ENCODE measurements around the gene NPAS3.

NPAS3 gene

DNA sequence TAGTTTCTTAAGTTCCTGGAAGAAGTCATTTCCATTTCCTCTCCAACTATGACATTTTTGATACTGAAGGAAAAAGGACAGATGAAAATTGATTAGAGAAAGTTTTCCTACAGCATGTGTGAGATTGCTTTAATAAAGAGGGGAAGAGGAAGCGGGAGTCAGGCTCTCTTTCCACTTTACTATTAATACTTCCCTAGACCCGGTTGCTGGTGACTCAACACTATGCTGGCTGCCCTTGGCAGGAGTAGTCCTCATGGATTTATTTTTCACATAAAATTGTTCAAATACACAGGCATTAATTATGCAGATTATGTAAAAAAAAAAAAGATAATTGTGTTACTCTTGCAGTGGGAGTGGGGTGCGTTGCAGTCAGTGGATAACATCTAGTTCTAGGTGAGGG, 718.8 kb downstream of the NPAS3 start:
- no peak for DNase-seq

DNA sequence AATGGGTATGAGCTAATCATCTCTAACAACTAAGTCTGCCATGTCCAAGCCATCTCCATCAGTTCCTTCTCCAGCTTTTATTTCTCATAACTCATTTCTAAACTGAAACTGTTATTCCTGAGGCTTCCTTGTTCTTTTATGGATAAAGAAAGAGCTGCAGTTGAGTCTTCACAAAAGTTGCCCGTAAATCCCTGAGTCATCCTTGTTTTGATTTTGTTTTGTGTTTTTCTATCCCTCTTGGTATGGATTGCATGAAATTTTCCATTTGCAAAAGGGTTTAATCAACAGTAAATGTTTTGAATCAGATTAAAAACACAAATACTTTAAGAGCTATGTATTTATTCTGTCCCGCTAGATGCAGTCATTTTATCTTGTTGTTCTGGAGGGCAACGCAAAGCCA, 721.6 kb downstream of the NPAS3 start:
- DNase-seq: no peak

DNA sequence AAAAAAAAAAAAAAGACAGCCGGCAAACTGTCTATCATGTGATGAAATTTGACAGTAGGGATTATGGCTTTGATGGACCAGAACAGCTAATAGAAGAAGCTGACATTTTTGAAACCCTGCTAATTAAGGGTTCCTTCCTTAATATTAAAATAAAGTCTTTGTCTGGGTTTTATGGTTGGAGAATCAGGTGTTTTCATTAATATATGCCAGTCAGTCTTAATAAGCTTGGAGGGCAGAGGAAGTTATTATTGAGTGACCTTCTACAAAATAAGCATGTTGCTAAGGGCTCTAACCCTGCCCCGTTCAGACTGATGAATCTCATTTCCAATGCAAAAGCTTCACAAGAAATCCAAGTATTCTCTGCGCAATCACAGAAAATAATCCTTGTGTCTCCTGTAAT, 722.4 kb downstream of the NPAS3 start:
- no peak for DNase-seq

DNA sequence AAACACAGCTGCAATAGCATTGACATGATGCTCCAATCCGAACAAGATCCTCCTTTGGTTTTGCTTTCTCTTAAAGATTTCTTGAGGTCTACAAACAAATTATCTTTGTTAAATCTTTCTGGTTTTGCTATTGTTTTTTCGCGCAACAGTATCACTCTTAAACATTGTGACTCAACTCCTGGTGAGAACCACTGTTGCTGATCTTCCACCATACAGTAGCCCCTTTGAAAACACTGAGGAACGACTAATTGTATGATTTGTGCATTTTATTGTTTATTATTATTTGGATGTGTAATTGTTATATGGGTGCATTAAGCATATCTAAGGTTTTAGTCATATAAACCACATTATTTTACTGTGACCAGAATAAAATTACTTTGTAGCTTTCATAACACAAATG, 729.4 kb downstream of the NPAS3 start:
- no peak for DNase-seq

DNA sequence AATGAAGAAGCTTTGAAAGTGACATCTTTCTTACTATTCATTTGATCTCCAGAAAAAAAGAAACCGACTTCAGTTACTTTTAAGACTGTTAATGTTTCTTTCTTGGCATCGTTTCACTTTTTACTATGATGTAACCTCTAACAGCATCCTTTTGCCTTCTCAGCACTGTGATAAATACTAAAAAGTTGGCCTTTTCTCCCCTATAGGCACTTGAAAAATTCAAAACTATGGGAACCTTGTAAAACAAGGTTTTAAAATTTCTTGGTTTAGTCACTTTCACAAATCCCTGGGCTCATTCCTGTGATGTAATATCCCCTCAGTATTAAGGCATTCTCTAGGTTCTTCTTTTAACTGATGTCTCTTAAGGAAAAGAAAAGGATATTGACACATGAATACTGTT, 730.4 kb downstream of the NPAS3 start:
- no peak for DNase-seq

DNA sequence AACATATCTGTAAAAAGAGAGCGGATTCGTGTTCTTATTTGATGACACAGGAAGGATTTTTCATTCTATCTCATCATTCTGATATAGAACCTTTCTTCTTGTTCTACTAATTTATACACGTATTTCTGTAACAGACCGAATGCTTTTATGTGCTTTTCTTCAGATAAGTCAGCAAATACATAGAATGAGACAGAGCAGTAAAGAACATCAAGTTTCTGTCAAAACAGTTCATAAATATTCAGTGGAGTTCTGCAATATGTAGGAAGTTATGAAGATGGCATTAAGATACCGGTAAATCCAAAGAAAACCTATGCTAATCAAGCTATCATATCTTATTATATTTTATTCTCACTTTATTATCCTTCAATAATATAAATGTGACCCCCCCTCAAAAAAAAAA, 731.6 kb downstream of the NPAS3 start:
- DNase-seq: no peak

DNA sequence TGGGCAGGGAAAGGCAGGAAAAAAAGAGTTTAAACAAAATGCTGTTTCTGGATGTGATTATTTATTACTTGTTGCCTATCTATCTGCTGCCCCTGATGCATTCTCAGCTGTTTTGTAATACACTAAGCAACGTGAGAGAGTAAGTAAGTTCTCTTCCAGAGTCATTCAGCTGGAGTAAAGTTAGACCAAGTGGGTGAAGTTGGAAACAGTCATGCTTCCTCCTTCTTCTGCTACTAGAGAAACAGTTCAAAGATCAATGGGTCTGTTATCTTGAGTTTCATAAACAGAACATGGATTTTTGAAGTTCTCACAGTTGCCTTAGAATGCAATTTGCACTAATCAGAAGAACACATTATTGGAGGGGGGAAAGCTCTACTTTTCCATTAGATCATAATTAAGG, 732.9 kb downstream of the NPAS3 start:
- no peak for DNase-seq

DNA sequence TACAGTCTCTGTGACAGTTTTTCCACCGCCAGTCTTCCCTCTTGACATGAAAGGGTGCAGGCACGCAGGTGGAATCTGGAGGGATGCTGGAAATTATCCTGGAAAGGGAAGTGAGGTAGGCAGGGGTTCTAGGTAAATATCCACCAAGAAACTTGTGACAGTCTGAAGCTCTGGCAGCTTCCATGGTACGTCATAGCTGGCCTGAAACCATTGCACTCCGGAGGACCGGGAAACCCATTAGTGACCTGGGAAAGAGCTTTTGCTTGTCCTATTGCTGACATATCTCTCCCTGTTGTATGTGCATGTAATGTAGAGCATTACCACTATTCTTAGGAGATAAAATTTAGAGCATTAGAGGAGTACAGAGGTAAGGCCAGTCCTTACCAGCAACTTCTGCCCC, 736.2 kb downstream of the NPAS3 start:
- DNase-seq: no peak

DNA sequence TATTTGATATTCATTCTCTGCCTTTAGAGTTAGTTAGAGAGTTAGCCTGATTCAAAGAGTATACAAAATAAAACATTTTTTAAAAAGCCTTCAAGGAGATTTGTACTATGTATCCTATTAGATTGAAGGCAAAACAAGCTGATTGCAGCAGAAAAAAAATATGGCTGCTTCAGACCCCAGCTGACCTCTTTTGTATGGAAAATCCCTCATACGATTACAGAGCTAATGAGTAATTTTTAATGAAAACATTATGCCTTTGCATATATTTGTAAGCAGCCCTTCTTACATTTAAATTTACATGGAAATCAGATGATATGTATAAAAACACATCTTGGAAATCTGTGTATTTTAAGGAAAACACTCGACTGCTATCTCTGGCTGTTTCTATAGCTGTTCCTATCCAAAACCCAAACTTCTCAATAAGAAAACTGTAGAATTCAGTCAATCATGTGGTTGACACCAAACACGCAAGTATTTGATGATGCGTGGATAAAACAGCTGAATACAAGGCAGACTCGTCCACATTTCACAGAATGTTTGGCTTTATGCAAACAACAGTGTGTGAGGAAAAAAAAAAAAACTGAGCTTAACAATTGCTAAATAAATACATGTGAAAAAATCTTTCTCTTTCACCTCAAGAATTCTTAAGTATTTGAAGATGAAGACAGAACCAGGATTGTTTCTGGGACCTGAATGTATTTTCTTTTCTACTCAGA, 736.9 kb downstream of the NPAS3 start:
- no peak for DNase-seq

DNA sequence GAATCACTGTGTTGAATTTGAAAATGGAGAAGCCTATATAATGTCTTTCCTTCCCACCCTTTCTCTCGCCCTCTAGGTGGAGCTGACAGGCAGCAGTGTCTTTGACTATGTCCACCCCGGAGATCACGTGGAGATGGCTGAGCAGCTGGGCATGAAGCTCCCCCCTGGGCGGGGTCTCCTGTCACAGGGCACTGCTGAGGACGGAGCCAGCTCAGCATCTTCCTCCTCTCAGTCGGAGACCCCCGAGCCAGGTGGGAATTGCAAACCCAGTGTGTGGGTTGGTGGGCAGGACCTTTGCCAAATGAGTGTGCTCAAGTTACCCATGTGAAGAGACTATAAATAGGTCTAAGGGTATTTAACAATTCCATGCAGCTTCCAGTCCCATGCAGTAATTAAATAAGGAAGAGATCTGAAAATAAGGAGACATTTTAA, 737.5 kb downstream of the NPAS3 start:
- DNase-seq: no peak

DNA sequence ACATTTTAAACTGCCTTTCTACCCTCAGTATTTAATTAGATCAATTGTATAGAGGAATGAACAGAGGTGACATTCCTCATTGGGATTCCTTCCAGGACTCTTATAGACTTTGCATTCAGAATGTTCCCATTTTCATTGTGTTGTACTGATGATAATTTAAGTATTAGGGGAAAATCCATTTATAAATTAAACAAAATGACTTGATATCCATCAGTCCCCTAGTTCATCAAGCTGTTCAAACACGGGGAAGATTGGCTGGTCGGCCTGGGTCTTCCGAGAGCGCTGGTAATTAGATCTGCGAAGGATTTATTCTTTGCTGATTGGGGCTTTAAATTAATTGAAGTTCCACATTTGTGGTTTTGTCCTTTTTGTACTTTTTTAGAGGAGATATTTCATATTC, 738.2 kb downstream of the NPAS3 start:
- DNase-seq: no peak

DNA sequence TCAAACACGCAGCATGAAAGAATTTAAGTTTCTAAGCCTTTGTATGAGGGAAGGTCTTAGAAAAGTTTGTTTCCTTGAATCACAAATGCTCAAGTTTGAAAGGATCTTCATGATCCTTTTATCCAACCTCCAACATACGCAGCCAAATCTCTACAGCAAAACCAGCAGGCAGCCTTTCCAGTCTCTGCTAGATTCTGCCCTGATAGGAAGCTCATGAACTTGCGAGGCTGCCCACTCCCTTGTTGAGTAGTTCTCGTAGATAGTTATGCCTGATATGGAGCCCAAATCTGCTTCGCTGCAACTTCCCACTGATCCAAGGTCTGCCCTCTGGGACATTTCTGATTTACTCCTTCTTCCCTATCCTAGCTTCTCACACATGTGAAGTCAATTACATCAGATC, 739.3 kb downstream of the NPAS3 start:
- no peak for DNase-seq

DNA sequence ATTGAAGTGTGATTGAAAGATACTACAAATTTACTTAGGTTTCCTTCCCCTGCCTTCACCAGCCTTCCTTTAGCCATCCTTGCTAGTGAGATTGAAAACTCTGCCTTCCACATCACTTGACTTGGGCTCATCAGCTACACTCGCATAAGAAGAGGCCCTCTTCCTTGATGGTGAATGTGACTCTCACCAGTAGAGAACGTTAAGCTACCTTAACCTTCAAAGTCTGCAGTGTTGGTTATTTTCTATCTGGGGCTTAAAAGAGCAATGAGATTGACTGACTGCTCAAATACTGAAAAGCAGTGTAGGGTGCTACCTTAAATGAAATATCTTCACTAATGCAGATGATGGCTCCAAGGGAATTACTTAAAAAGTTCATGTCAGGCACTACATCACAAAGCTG, 740.3 kb downstream of the NPAS3 start:
- no peak for DNase-seq

DNA sequence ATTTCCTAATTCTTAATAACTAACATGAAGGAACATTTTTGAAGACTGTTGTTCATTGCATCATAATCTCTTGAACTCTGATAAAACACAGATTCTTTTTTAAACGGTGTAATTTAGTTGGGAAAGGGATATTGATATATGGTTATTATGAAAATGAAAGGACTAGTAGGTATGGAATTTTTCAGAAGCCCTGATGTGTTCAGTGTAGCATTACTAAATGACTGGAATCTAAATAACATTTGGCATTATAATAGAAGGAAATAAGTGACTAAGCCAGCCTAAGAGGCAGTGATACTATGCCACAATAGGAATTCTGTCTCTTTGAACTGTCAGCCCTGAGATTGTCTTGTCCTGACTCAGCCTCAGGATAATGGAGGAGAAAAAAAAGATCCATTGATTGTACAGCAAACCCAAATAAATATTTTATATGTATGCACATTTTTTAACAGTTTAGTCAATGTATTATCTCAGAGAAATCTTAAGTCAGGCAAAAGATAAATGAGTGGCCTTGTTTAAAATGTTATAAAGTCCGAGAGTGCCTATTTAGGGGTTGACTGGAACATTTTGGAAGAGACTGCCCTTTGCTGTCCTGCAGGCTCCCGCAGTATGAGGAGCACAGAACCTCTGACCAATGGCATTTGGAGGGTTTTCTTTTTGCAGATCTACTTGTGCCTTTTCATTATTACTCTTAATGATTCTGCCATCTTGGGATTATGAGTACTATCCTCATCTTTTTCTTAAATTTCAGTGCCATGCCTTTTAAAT, 741.0 kb downstream of the NPAS3 start:
- no peak for DNase-seq

DNA sequence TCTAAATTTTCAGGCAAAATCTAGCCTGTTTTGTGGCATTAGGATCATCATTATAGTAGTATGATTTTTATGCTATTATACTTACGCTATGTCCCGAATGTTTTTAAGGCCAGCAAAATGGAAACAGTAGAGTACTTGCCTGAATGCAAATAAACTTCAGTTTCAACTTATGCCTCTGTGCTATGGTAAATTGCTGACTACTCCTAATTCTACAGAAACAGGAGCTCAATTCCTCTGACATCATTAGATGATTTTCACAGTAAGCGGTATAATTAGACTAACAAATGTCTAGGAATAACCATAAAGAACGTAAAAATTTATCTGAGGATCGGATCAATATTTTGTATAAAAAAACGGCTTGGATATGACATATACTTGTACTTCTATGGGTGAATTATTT, 742.2 kb downstream of the NPAS3 start:
- no peak for DNase-seq

DNA sequence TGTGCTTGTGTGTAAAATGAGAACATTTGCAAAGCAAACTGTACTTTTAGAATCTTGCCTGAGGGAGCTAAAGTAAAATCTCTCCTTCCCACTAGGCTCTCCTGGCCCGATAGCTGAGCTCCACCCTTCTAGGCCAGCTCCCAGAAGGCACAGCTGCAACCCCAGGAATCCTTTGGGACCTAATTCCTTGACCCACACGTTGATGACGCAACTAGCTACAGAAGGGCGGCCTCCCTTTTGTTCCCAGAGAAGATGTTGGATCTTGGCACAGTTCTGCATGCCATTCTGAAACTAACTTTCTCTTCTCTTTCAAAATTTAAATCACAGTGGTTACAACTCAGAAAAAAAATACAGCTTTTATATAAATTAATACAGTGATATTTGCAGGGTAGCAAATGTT, 744.1 kb downstream of the NPAS3 start:
- no peak for DNase-seq

DNA sequence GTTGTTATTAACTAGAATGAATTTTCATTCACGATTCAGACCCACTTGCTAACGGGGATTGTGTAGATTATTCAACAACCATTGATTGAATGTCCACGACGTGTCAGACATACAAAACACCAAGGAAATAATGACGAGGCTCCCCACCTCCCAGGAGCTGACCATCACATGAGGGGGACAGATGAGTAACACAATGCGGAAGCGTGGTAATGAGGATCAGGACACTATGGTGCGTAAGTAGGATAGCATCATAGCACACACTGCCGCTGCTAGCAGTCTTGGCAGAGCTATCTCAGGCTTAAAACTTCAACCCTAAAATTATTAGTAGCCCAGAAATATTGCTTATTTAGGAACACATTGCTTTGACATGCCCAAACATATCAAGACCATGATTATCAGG, 746.3 kb downstream of the NPAS3 start:
- no peak for DNase-seq

DNA sequence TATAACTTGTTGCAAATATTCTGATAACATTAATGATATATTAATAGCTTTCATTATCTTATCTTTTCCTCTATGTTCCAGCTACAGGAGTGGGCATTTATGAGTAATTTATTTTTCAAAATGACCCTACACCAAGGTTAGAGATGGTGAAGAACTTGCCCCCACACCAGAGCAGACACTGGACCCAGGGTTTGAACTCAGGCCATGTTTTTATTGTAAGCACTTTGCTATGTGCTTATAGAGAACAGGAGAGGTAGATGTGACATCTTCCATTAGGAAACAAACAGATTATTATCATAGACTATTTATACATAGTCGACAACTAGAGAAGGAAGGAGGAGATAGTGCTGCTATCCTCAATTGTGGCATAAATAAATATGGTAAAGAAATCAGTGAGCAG, 747.0 kb downstream of the NPAS3 start:
- no peak for DNase-seq

DNA sequence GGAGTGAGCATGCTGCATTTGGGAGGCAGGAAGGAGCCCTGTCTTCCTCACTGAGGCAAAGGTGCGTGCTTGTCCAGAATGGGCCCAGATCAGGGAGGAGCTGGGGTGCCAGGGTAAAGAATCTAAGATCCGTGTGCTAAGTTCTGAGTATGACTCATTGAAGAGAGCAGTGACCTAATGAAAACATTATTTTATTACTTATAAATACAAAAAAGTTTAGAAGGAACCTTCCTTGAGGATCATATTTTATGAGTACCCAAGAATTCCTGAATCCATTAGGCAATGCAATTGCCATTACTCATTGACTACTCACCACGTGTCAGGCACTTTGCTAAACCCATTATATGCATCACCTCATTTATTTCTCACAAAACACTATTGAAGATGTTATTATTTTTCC, 747.5 kb downstream of the NPAS3 start:
- DNase-seq: no peak

DNA sequence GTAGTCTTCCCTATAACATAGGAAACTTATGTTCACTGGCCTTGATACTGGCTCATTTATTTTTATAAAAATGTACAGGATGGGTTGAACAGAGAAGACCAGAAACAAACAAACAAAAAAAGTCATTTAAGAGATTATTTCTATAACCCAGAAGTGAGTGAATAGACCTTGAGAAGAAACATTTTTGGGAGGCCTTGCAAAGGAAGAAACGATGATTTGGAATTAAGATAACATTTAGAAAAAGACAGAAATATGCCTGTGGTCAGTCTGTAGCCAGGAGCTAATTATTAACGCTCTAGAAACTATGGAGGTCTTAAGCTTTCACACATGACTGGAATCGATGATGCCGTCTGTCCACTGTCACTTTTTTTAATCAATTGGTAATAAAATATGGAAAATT, 748.2 kb downstream of the NPAS3 start:
- DNase-seq: no peak

DNA sequence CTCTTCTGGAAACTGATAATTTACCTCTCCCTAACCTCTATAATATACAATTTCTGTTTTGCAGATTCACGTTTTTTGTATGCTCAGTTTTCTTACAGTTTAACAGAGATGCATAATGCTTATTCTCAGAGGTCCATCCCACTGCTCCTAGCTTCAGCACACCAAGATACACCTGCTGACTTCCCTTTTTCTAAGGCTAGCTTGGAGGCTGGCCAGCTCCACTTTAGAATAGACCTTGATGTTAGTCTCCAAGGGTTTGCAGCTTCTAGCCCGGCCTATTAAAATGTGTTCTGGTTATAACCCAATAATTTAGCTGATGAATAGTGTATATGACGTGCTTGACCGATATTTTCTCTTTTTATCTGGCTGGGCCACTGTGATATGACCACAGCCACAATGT, 751.0 kb downstream of the NPAS3 start:
- DNase-seq: no peak

DNA sequence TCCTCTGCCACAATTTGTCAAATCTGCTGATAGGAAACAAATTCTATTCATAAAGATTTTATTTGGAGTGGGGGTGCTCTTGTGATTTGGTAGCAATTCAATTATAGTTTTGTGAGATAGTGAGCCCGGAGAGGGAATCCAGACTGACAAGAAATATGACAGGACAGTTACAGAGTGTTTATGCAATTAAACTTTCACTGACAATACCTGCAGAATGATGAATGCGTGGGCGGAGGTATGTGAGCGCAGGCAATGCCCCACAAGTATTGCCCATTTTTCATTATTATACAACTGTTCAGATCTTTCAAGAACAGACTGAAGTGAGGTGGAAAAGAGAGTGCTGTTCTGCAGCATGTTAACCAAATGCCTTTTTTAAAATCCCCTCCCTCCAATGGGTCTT, 753.2 kb downstream of the NPAS3 start:
- no peak for DNase-seq

DNA sequence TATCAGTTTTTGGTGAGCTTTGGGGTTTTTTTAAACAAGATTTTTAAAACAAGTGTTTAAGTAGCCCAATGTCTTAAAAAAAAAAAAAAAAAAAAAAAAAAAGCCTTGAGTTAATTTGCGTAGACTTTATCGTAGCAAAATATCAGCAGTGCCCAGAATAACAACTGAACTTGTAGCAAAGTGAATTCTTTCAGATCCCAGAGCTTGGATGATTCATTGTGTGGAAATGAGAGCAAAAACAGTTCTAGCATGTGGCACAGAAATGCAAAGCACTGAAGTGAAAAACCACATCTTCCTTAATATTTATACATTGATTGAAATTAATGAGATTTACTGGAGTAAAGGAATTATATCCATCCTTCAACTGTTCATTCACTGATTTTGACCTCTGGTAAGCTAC, 754.1 kb downstream of the NPAS3 start:
- no peak for DNase-seq

DNA sequence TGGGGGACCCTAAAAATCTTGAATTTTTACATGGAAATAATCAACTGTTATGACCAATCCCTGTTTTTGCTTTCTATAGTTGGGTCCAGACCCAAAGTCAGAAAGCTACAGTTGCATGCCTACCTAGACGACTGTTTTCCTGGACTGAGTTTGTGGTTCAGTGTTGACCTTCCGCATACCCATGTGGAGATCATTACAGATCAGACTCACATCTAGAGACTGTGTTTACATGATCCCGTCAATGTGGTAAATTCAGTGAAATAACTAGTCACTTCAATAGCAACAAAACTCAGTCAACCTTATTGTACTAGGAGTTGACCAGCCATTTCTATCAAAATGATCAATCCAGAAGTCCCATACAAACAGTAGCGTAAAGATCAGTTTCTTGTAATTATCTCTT, 754.6 kb downstream of the NPAS3 start:
- DNase-seq: no peak

DNA sequence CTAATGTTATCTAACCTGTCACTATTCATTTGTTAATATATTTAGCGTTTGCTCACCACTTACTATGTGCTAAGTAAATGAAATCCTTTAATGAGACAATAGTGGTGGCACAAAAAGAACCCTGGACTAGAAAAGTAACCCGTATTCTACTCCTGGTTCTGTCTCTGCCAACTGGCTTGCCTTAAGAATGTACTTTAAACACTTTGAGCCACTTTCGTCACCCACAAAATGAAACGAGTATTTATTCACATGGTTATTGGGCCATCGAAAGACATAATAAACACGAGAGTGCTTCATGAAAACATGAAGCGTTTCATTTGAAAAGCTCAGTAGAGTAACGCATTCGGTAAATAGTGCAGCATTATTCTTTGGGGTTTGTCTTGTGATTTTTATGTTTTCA, 757.5 kb downstream of the NPAS3 start:
- DNase-seq: no peak
